Kidney tubule cell (primary cell): ENCODE data around the gene ETS1.

ENCODE experiments used
- DNase-seq: peaks from one replicate; pipeline ENCODE4 v3.0.0-alpha.2; 2018; ENCODE audit warnings: low spot score

ETS1 gene

DNA sequence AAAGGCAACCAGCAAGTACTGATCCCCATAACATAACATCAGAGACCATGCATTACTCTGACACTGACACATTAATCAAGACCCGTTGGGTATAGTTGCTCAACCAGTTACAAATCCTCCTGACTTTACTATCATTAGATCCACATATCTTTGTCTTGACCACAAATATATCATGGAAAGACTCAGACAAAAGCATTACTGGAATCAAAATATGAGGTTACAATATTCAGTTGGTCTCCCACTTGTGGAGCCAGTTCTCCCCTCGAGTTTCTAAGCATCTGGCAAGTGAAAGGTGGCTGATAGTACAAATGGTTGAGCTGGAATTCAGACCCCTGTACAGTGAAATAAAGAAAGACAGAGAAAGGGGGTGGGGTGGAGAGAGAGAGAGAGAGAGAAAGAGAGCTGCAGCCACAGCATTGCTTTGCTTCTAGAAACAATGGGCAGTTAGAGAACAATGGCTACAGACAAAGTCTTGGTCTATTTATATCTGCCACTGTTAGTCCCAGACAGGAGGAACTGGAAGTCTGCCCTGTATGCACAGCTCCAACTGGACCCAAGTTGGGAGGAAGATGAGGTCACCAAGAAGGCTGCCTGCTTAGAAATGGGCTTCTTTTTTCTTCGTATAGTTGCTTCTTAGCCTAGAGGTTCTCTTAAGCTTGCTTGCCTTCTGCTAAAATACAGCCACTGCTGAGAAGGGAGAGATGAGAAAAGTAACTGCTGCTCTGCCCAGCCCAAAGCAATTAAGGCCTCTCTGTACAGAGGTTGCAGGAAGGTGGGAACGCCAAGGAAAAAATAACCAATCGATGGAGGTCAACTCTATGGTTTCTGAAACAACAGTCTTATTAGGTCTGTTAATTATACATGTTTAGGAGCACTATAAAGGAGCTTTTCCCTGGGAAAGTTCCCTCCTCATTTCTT, 85.5 kb downstream of the ETS1 start:
- peak; percentile 65 for DNase-seq

DNA sequence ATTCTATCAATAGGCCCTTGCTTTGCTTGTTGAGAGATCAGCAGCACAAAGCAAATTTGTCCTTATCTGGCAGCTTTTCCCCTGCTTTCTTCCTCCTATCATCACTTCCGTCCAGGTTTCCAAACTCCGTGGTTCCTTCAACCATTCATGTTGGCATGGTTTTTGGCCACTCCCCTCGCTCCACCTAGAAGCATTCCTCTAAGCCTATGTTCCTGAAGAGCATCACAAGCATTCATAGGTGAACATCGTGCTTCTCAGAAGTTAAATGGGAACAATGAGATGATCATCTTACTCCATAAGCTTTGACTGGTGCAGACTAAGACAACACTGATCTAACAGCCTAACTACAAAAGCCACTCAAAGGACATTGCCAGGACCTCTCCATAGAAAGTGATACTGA, 86.3 kb downstream of the ETS1 start:
- DNase-seq, result no peak

DNA sequence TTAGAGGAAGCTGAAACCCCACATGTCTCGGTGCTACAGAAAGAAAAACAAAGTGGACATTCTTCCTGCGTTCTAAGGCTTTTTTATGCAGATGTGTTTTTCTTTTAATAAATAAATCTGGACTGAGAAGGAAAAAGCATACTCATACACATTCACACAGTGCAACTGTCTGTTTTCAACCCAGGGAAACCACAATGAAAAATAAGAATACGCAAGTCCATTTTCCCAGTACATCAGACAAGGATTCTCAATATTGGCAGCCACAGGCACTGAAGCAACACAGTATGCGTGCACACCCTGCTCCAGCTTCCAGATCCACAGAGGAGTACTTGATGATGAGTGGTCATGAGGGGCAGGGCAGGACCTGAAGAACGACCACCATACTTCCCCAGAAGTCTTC, 86.9 kb downstream of the ETS1 start:
- DNase-seq, result no peak

DNA sequence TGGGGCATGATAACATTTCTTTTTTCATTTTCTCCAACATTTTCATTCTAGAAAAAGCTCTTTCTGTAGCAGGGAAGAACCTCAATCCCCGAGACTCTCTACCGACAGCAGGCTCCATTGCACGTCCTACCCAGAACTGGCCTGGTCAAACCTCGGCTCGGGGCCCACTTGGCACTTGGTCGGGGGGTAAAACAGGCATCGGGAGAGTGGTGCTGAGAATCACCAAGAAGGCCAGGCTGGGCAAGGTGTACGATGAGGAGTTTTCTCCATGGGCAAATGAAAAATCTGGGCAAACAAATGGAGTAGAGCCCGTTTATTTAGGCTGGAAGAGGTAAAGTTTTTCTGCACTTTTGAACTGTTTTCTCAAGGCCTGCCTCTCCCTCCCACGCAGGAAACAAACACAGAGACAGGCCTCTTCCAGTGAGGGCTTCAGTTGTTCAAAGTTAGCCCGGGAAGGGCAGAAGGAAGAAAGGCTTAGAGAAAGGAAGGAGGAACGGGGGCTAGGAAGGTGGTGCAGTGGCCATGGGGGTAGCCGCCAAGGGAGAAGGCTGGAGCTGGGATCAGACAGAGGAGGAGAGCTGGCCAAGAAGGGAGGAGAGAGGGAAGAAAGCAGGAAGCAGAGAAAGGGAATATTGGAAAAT, 87.6 kb downstream of the ETS1 start:
- DNase-seq, result no peak

DNA sequence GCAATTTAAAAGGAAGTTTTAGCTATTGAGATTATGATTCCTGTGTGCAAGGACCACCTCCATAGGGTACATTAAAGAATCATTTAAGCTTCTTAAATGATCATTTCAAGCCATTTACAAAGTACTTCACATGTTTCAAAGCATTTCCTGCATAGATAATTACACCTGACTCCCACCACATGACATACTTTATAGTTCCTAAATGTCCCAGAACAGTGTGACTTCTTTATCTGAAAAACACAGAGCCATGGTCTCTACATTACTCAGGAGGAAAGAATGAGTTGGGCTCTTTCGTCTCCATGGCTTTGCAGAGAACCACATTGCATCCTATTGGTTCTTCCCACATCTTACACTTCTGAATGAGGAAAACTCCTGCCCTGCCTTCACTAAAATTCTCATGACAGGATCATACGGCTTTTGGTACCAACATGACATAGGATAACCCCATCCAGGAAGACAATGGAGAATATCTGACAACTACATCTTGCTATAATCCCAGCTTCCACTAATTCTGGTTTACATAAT, 88.6 kb downstream of the ETS1 start:
- peak; percentile 58 for DNase-seq

DNA sequence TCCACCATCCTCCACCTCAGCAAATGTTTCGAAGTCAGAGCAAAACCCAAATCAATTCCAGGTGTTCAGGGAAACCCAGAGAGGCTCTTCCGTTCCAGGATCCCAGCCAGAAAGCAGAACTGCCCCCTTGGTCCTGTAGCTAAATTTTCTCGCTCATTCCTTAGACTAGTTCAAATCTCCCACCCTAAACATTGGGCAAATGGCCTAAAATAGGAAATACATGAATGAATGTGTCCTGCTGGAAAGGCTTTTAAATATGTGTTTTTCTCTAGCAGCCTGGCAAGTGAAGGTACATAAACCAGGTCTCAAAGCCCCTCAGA, 89.6 kb downstream of the ETS1 start:
- no peak for DNase-seq

DNA sequence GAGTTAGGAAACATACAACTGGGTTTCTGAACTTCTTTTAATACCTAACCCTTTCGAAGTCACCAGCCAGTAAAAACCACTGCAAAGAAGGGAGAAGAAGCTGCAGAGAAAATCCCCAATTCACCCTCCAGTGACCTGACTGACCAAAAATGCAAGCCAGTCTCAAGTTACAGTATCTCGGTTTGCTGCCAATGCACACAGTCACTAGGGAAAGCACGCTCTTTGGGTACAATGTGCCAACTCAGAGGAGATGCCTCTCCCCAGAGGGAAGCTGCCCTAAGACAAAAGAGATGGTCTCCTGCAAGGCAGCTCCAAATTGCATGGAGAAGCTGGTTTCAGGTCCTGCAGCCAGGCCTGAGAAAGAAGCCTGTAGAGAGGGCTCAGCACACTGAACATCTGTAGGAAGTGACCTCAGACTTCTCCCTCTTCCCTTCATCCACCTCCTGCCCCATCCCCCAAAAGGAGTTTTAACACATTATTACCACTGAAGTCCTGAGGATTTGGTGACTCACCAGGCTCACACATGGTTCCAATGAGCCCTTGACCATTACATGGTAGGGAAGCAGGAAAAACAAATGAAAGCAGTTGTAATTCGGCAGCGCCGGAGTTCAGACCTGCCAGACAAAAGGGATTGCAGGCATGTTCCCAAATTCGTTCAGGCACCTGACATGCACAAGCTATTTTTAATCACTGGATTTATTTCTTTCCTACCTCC, 90.1 kb downstream of the ETS1 start:
- DNase-seq, result peak; percentile 95

DNA sequence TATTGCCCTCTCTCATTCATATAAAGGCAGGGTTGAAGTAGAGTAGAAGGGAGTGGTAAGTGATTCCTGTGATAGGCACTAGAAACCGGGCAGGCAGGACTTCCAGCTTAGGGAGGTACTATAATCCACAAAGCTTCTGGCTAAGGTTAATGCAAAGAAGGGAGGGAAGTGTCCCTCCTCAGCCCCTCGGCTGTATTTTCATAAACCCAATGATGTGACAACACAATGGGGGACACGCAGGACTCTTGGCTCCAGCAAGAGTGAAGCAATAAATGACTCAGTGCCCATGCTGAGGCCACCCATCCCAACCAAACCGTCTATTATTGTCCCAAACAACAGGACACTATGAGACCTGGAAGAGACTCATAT, 90.7 kb downstream of the ETS1 start:
- DNase-seq, result no peak

DNA sequence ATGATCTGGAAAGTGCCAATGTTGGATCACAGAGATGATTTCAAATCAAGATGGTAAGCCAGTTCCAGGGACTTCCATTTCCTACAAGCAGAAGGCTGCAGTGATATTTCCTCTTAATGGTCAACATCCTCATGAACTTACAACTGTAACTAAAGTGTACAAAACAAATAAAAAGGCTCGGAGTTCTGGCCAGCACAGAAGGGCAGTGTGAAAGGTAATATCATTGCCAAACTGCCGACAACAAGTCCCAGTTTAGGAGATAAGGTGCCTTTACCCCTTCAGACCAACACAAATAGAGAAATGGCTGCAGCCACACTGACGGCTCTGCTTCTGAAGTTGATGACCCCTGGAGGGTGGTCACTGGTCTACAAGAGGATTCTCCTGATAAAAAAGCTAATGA, 91.1 kb downstream of the ETS1 start:
- DNase-seq, result peak; percentile 26

DNA sequence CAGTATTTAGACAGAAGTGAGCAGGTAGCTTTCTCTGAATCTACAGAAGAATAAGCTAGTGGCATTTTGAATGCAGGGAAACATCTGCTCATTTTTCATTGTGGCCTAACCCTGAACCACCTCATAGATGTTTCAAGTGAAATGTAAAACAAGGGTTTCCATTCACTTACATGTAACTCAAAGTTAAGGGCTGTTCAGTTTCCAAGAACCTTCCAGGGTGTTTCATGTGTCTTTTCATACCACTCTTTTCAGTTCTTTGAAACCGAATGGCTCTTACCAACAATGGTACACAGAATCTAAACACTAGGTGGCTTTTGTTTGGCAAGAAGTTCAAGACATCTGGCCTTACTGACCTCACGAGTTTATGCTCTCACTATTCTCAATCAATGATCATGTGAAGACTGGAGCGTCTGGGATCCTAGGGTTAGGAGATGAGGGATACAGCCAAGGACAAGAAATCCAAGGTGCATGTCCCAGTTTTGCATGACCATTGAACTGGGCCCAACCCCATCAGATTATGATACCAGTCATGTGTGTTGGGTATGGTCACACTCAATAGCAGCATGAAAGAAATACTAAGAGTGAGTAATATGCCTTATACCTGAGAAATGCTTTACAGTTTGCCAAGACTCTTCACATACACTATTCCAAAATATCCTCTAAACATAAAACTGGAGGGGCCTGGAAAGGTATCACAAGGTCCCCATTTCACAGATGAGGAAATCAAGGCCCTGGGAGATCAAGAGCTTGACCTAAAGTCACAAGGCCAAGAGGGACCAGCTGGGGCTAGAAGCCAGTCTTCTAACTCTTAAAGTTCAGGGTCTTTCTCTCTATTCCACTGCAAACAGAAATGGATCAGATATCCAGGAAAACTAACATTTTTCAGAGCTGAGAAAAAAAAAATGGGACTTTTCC, 92.7 kb downstream of the ETS1 start:
- no peak for DNase-seq

DNA sequence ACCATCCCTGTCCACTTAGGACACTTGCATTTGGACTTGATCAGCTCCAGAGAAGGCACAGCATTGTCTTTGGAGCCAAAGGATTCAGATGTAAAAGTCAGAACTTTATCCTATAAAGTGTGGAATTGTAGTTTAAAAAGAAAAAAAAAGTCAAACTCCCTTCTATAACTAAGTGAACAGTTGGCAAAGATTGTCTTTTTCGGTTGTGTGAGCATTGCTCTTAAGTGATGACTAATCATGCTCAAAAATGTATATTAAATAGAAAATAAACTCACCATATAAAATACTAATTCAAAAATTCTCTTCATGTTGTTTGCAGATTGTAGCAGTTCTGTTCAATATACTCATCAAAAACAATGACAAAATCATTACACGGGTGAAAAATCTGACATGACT, 93.8 kb downstream of the ETS1 start:
- no peak for DNase-seq

DNA sequence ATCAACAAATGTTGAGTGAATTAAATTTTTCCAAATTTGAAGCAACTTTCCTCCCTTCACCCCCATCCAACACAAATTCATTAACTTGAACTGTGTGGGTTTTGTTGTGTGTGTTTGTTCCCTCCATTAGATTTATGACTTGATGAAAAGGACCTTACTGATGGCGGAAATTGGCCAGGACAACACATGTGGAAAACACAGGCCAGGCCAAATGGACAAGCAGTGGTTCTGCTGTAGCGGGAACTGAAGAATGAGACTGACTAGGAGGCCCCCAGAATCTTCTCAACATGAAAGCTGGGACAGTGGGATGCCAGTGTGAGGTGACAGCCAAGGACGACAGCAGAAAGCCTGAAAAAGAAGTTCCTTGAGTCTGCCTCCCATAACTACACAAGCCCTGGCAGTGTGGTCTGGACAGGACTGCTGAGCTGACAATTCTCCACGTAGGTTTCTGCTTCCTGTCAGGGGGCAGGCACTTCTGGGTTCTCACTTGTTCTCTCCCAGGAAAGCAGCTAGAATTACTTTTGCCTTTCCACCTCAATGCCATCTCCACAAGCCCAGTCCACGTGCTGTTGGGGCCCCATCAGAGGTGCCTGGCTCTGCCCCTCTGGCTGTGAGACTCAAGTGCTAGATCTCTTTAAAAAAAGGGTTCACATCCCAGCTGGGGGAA, 94.3 kb downstream of the ETS1 start:
- no peak for DNase-seq

DNA sequence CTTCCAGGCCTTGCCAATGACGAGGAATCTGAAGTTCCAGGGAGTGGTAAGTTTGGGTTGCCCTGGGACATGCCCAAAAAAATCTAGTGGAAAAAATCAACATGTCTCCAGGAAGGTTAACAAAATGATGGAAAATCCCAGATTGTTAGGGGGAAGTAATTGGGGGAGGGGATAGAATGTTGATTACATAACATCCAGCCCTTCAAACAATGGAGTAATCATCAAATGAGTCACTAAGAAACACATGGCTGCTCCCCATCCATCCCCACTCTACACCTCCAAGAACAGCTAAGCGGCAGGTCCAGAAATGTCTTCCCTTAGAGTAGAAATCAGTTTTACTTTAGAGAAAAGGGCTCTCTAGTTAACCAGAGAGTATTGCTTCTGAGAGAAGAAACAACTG, 94.9 kb downstream of the ETS1 start:
- peak; percentile 74 for DNase-seq

DNA sequence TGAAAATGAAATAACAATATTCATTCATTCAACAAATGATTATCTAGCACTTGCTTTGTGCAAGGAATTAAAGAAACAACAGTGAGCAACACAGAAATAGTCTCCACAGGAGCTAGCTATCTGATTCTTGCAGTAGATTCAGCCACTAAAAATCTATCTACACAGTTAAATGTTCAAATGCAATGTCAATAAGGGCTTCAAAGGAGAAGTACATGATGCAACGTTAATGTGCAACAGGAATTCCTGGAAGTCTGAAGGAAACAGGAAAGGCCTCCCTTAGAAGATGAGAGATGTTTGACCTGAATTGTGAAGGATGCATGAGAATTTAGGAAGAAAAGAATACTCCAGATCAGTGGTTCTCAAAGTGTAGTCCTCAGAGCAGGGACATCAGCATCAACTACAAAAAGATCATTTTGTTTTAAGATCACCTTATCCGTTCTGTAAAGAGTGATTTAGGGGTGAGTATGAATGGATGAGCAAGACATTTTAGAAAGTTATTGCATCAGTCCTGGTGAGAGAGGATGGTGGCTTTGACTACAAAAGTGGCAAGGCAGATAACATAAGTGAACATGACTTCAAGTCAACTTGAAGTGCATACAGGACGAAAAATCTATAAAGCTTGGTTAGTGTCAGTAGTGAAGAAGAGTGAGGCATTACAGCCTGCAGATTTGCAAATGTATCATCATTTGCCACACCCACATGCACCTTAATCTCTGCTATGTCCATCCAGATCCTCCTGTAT, 96.0 kb downstream of the ETS1 start:
- DNase-seq, result no peak

DNA sequence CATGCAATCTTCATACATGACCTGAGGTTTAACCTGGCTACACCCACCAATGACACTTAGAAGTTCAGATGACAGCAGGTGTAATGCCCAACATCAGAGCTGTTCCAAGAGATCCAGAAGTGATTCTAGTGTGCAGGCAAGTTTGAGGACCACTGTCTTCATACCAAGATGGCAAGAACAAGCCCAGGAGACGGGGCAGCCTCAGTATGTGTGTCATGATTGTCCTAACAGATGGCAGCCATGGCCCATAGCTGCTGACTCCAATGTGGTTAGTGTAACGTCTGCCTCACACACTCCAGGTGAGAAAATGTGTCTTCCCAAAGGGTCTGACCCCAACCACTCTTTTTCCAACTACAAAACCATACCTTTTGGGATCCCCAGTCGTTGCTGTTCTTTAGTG, 97.3 kb downstream of the ETS1 start:
- no peak for DNase-seq

DNA sequence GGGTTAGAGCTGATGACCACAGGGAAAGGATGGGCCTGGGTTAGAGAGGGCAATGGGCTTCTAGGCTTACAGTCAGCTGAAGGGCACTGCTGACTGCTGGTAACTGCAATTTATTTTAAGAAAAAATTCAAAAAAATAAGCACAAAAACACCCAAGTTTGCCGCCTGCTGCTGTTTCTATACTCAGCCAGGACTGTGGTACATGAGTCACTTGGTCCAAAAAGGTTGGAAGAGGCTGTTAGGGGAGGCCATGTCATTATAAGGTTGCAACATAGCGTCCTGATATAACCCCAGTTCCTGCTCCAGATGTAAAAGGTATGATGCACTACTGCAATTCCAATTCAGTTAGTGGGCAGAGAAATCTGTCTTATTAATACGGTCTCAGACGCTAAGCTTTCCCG, 98.9 kb downstream of the ETS1 start:
- peak; percentile 45 for DNase-seq

DNA sequence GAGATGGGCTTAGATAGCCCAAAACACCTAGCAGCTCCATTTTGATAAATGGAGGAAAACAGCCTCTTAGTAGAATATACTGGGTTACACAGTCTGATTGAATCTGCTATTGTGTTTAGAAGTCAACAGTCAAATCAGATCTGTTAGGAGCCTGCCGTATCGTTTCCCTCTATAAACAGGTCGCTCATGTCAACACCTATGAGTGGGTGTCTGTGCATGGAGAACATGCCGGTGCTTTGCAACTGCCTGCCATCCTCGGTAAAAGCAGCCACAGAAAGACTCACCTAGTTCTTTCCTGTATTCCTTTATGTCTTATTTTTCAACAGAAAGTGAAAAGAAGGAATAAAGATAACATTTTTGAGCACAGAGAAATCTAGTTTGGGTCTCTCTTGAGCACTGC, 99.4 kb downstream of the ETS1 start:
- no peak for DNase-seq

DNA sequence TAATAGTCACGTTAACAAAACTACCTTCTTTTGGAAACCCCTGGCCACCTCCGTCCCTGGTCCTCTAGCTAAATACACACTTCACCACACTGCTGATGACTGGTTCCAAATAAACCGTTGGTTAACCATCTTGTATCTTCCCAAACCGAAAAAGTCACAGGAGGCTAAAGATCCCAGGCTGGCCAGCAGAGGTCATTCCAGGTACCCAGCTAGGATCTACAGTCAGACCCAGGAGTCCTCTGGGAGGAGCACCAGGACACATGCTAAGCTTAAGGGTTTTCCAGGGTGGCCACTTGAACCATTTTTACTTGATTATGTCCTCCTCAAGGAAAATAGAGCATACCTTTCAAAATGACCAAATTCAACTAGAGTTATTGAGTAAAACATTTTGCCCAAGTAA, 103.2 kb downstream of the ETS1 start:
- no peak for DNase-seq

DNA sequence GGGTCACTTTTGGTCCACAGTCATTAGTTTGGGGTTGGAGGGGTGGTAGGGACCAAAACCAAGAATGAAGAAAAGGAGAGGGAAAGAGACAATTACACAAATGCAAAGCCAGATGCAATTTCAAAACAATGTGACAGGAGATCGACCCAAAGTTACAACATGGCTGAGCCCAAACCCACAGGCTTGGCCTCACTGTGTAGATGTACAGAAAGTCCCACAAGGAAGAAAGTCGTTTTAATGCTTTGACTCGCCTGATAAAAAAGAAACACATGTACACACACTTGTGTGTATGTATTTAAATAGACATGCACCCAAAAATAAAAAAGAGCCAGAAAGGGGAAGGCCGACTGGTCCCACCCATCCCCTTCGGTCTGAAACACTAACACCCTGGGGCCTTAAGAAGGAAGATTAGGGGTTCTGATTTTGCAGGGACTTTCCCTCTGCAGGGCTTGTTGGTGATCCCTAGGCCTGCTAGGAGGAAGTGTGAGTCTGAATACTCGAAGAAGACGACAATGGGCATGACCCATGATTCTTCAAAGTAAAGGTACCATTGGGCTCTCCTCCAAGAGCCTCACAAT, 104.1 kb downstream of the ETS1 start:
- DNase-seq, result no peak

DNA sequence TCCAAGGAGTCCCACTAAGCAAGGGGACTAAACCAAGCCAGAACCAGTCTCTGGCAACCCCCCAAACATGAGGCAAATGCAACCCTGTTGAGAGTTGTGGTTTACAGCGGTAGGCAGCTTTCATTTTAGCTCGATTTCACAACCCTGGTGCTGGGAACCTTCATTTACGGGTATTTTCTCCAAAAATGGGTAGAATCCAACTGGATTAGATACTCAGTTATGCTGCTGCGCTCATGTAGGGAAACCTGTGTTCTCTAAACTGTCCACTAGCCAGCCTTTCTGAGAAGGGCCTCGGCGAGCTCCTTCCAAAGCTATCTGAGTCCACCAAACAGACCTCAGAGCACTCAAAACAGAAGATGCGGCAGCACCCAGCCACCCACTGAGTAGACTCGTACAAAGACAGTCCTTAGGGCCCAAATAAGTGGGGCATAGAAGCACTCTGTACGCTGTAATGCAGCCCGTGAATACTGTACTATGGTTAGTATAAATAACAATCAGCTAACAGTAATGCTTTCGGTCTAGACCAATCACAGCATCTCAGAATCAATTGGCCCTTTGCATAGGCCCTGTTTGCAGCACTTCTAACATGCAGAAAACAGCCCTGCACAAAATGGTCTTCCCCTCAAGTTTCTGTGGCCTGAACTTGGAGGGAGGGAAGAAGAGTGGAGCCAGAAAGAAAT, 104.7 kb downstream of the ETS1 start:
- DNase-seq, result no peak
